HEK293 (cell line): ENCODE measurements around the gene MAP3K4.

Experiments used
- CTCF ChIA-PET: fragments of 350-600 bp; formaldehyde crosslinking; extraction: SDS; loops from one replicate; lab custom pipeline; 2021; ENCODE audit warnings: antibody characterized with exemption; lab: Yijun Ruan, JAX
- POLR2A ChIA-PET: fragments of 300-600 bp; formaldehyde crosslinking; extraction: SDS; loops from one replicate; lab custom pipeline; 2020; ENCODE audit warnings: antibody characterized with exemption, inconsistent platforms; lab: Yijun Ruan, JAX
- H3K27ac ChIP-seq: fragments of 200-500 bp; sonication (Bioruptor generic); 2 replicates; pipeline ENCODE4 v1.5.1; 2014; ENCODE audit warnings: low read depth, low read length, control low read depth, inconsistent platforms; ENCODE audit errors: extremely low read depth
- H3K36me3 ChIP-seq, 2 experiments: fragments of 200-500 bp in 1 of 2; sonication (Bioruptor generic) in 1 of 2; 1 replicate in 1 of 2; 2 replicates in 1 of 2; pipeline ENCODE4 v1.5.1; 2014 to 2017; ENCODE audit warnings: inconsistent platforms in 2 of 2, low read length in 2 of 2; ENCODE audit not compliant: control insufficient read depth in 2 of 2, insufficient read depth in 1 of 2
- H3K4me1 ChIP-seq: fragments of 200-500 bp; sonication (Bioruptor generic); 2 replicates; pipeline ENCODE4 v1.5.1; 2014; ENCODE audit warnings: mild to moderate bottlenecking, low read length, inconsistent platforms; ENCODE audit not compliant: control insufficient read depth, insufficient read depth
- H3K4me3 ChIP-seq: 2 replicates; pipeline ENCODE4 v1.5.1; 2011; ENCODE audit warnings: low read depth, mild to moderate bottlenecking, control low read depth, low read length, moderate library complexity
- H3K9me3 ChIP-seq: fragments of 200-500 bp; sonication (Bioruptor generic); 2 replicates; pipeline ENCODE4 v1.5.1; 2014; ENCODE audit warnings: low read depth, low read length, inconsistent platforms; ENCODE audit not compliant: control insufficient read depth, insufficient read depth
- FEZF1 ChIP-seq: fragments of 450-650 bp; formaldehyde crosslinking; IDR thresholded peaks from 2 replicates; pipeline ENCODE4 v1.5.1; 2016; ENCODE audit warnings: missing biosample characterization, missing genetic modification characterization
- GLIS2 ChIP-seq: fragments of 450-650 bp; formaldehyde crosslinking; IDR thresholded peaks from 2 replicates; pipeline ENCODE4 v1.5.1; 2016; ENCODE audit warnings: missing biosample characterization, missing genetic modification characterization
- TRIM28 ChIP-seq: IDR thresholded peaks from 2 replicates; pipeline ENCODE4 v1.6.1; 2011; ENCODE audit warnings: low read length, control low read depth, borderline replicate concordance
- ZBTB20 ChIP-seq: fragments of 450-650 bp; formaldehyde crosslinking; IDR thresholded peaks from 2 replicates; pipeline ENCODE4 v1.5.1; 2016; ENCODE audit warnings: missing biosample characterization, missing genetic modification characterization
- ZFP37 ChIP-seq: fragments of 450-650 bp; formaldehyde crosslinking; IDR thresholded peaks from 2 replicates; pipeline ENCODE4 v1.5.1; 2016; ENCODE audit warnings: missing biosample characterization, missing genetic modification characterization
- ZNF138 ChIP-seq: fragments of 450-650 bp; formaldehyde crosslinking; IDR thresholded peaks from 2 replicates; pipeline ENCODE4 v1.5.1; 2016; ENCODE audit warnings: missing biosample characterization, missing genetic modification characterization, borderline replicate concordance
- ZNF175 ChIP-seq: fragments of 450-650 bp; formaldehyde crosslinking; IDR thresholded peaks from 2 replicates; pipeline ENCODE4 v1.5.1; 2016; ENCODE audit warnings: missing biosample characterization, missing genetic modification characterization
- ZNF324 ChIP-seq: fragments of 450-650 bp; formaldehyde crosslinking; IDR thresholded peaks from 2 replicates; pipeline ENCODE4 v1.5.1; 2016; ENCODE audit warnings: missing biosample characterization, missing genetic modification characterization
- ZNF37A ChIP-seq: fragments of 450-650 bp; IDR thresholded peaks from 2 replicates; pipeline ENCODE4 v1.5.1; 2018; ENCODE audit warnings: missing biosample characterization, missing genetic modification characterization
- ZNF433 ChIP-seq: fragments of 450-650 bp; formaldehyde crosslinking; IDR thresholded peaks from 2 replicates; pipeline ENCODE4 v1.5.1; 2016; ENCODE audit warnings: missing biosample characterization, missing genetic modification characterization, low read depth
- ZNF621 ChIP-seq: fragments of 450-650 bp; formaldehyde crosslinking; IDR thresholded peaks from 2 replicates; pipeline ENCODE4 v1.5.1; 2017; ENCODE audit warnings: missing biosample characterization, missing genetic modification characterization
- TF ChIP-seq, protein P1 (sequence below): fragments of 450-650 bp; formaldehyde crosslinking; IDR thresholded peaks from 2 replicates; pipeline ENCODE4 v1.5.1; 2016; ENCODE audit warnings: missing biosample characterization, missing genetic modification characterization
- TF ChIP-seq, protein P2 (sequence below): sonication (generic); formaldehyde crosslinking; IDR thresholded peaks from 2 replicates; pipeline ENCODE4 v1.8.1; 2022; ENCODE audit warnings: mild to moderate bottlenecking, moderate library complexity, missing genetic modification reagents
- TF ChIP-seq, protein P3 (sequence below): fragments of 450-650 bp; formaldehyde crosslinking; IDR thresholded peaks from 2 replicates; pipeline ENCODE4 v1.5.1; 2016; ENCODE audit warnings: missing biosample characterization, missing genetic modification characterization, borderline replicate concordance
- TF ChIP-seq, protein P4 (sequence below): fragments of 450-650 bp; formaldehyde crosslinking; IDR thresholded peaks from 2 replicates; pipeline ENCODE4 v1.5.1; 2016; ENCODE audit warnings: missing biosample characterization, missing genetic modification characterization
- TF ChIP-seq, protein P5 (sequence below): fragments of 450-650 bp; formaldehyde crosslinking; IDR thresholded peaks from 2 replicates; pipeline ENCODE4 v1.5.1; 2017; ENCODE audit warnings: missing biosample characterization, missing genetic modification characterization

Gene MAP3K4

DNA sequence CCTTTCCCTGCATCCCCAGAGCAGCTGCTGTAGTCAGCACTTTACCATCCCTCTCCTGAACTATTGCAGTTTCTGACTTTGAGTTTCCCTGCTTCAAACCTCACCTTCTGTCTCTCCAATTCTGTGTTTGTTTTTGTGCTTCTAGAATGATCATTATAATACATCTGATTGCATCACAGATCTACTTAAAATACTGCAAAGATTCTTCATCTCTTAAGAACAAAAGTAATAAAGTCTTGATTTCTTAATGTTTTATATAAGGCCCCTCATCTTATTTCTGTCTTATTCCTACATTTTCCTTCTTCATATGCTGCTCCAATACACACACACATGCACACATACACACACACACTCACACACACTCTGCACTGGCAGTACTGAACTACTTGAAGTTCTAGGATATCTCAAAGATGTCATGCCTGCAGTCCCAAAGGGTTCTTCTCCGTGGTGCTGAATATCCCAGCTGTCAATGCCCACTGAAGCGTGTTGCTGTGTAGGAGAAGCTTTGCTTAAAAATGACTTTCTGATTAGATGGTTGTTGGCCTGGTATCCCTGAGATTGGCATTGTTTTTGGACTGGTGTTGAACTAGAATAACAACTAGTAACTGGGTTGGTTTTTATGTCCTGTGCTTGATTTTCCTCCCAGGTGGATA is 97.2 kb downstream of the MAP3K4 start:
- ChIA-PET POLR2A (no interaction called here), CTCF (interaction anchor here (1.9 kb wide), 1 partner anchor 283 kb away, joined by 6 read pairs; no protein-coding TSS in a partner anchor)
- Histone ChIP-seq H3K9me3 (no peaks in the 10 kb centered on the region), H3K27ac (no peak overlapping the region), H3K36me3 (peaks cover 22 to 81% of the 10 kb centered on the region in 2 experiments), H3K4me1 (no peaks in the 10 kb centered on the region), H3K4me3 (no peak overlapping the region)
- TF ChIP-seq ZBTB20 (tag by site-specific recombination): no peak
- TF ChIP-seq, protein P1, sequence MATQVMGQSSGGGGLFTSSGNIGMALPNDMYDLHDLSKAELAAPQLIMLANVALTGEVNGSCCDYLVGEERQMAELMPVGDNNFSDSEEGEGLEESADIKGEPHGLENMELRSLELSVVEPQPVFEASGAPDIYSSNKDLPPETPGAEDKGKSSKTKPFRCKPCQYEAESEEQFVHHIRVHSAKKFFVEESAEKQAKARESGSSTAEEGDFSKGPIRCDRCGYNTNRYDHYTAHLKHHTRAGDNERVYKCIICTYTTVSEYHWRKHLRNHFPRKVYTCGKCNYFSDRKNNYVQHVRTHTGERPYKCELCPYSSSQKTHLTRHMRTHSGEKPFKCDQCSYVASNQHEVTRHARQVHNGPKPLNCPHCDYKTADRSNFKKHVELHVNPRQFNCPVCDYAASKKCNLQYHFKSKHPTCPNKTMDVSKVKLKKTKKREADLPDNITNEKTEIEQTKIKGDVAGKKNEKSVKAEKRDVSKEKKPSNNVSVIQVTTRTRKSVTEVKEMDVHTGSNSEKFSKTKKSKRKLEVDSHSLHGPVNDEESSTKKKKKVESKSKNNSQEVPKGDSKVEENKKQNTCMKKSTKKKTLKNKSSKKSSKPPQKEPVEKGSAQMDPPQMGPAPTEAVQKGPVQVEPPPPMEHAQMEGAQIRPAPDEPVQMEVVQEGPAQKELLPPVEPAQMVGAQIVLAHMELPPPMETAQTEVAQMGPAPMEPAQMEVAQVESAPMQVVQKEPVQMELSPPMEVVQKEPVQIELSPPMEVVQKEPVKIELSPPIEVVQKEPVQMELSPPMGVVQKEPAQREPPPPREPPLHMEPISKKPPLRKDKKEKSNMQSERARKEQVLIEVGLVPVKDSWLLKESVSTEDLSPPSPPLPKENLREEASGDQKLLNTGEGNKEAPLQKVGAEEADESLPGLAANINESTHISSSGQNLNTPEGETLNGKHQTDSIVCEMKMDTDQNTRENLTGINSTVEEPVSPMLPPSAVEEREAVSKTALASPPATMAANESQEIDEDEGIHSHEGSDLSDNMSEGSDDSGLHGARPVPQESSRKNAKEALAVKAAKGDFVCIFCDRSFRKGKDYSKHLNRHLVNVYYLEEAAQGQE (tag by site-specific recombination): peak; percentile 91

DNA sequence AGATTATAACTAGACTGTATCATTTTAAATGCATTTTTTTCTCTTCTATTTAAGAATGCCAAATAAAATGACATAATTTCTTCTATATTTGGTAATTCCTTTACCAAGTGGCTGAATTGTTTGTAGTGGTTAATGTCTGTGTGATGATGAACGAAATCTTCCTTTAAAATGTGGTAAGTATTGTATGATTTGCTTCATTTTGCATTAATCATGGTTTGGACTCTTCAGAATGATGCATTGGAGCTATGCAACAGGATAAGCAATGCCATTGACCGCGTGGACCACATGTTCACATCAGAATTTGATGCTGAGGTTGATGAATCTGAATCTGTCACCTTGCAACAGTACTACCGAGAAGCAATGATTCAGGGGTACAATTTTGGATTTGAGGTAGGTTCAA is 99.6 kb downstream of the MAP3K4 start:
- no peaks in the 10 kb centered on the region for H3K4me1 ChIP-seq
- H3K27ac ChIP-seq: no peak overlapping the region
- peaks cover 12 to 75% of the 10 kb centered on the region in 2 experiments; a peak in 2 of 3 replicates for H3K36me3 ChIP-seq
- no peak for TF ChIP-seq ZNF324 (tag by site-specific recombination)
- TF ChIP-seq GLIS2 (tag by site-specific recombination): no peak
- no peak for TF ChIP-seq ZNF433
- no peak for TF ChIP-seq ZNF37A (tag by site-specific recombination)
- TF ChIP-seq, protein P2, sequence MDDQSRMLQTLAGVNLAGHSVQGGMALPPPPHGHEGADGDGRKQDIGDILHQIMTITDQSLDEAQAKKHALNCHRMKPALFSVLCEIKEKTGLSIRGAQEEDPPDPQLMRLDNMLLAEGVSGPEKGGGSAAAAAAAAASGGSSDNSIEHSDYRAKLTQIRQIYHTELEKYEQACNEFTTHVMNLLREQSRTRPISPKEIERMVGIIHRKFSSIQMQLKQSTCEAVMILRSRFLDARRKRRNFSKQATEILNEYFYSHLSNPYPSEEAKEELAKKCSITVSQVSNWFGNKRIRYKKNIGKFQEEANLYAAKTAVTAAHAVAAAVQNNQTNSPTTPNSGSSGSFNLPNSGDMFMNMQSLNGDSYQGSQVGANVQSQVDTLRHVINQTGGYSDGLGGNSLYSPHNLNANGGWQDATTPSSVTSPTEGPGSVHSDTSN (CRISPR knock-in tag): no peak
- TF ChIP-seq FEZF1: no peak
- ChIA-PET POLR2A (no interaction called here), CTCF (interaction anchor here (1.0 to 1.2 kb wide), 2 partner anchors 10 to 282 kb away, joined by 4 read pairs; no protein-coding TSS in a partner anchor)
- H3K9me3 ChIP-seq: no peaks in the 10 kb centered on the region
- H3K4me3 ChIP-seq: no peak overlapping the region

DNA sequence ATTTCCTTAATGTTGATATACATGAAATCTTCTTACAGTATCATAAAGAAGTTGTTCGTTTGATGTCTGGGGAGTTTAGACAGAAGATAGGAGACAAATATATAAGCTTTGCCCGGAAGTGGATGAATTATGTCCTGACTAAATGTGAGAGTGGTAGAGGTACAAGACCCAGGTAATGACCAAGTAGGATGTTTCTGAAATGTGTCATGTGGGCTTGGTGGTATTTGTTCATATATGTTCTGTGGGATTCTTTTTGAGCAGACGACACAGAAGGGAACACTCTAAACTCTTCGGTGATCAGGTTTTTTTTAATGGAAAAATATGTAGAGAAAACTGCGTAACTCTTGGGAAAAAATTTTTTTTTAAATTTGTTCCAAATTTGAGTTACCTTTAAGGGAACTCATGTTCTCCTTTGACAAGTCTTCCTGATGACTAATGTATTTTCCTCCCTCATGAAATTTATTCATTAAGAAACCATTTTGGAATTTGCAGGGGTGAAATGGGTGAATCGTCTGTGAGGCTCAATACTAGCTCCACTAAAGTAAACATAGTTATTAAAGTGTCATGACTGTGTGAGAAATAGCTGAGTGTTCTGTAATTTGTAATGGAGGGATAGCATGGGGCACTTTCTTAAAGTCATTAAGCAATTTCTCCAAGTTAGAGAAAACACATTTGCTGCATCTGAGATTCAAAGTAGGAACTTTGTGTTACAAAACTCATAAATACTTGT is 100.6 kb downstream of the MAP3K4 start:
- H3K4me3 ChIP-seq: no peak overlapping the region
- H3K4me1 ChIP-seq: no peaks in the 10 kb centered on the region
- H3K27ac ChIP-seq: no peak overlapping the region
- H3K9me3 ChIP-seq: no peaks in the 10 kb centered on the region
- CTCF ChIA-PET: interaction anchor here (0.7 to 1.2 kb wide), 2 partner anchors 9 to 571 kb away, joined by 3 to 4 read pairs; no protein-coding TSS in a partner anchor
- POLR2A ChIA-PET: no interaction called here
- peaks cover 12 to 72% of the 10 kb centered on the region in 2 experiments; a peak in 2 of 3 replicates for H3K36me3 ChIP-seq
- TF ChIP-seq GLIS2 (tag by site-specific recombination) (no peak), TRIM28 (no peak), ZNF175 (tag by site-specific recombination) (no peak), ZNF621 (tag by site-specific recombination) (no peak), ZFP37 (tag by site-specific recombination) (no peak), ZNF138 (tag by site-specific recombination) (no peak)
- TF ChIP-seq, protein P3, sequence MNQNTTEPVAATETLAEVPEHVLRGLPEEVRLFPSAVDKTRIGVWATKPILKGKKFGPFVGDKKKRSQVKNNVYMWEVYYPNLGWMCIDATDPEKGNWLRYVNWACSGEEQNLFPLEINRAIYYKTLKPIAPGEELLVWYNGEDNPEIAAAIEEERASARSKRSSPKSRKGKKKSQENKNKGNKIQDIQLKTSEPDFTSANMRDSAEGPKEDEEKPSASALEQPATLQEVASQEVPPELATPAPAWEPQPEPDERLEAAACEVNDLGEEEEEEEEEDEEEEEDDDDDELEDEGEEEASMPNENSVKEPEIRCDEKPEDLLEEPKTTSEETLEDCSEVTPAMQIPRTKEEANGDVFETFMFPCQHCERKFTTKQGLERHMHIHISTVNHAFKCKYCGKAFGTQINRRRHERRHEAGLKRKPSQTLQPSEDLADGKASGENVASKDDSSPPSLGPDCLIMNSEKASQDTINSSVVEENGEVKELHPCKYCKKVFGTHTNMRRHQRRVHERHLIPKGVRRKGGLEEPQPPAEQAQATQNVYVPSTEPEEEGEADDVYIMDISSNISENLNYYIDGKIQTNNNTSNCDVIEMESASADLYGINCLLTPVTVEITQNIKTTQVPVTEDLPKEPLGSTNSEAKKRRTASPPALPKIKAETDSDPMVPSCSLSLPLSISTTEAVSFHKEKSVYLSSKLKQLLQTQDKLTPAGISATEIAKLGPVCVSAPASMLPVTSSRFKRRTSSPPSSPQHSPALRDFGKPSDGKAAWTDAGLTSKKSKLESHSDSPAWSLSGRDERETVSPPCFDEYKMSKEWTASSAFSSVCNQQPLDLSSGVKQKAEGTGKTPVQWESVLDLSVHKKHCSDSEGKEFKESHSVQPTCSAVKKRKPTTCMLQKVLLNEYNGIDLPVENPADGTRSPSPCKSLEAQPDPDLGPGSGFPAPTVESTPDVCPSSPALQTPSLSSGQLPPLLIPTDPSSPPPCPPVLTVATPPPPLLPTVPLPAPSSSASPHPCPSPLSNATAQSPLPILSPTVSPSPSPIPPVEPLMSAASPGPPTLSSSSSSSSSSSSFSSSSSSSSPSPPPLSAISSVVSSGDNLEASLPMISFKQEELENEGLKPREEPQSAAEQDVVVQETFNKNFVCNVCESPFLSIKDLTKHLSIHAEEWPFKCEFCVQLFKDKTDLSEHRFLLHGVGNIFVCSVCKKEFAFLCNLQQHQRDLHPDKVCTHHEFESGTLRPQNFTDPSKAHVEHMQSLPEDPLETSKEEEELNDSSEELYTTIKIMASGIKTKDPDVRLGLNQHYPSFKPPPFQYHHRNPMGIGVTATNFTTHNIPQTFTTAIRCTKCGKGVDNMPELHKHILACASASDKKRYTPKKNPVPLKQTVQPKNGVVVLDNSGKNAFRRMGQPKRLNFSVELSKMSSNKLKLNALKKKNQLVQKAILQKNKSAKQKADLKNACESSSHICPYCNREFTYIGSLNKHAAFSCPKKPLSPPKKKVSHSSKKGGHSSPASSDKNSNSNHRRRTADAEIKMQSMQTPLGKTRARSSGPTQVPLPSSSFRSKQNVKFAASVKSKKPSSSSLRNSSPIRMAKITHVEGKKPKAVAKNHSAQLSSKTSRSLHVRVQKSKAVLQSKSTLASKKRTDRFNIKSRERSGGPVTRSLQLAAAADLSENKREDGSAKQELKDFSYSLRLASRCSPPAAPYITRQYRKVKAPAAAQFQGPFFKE (tag by site-specific recombination): no peak
- TF ChIP-seq, protein P4, sequence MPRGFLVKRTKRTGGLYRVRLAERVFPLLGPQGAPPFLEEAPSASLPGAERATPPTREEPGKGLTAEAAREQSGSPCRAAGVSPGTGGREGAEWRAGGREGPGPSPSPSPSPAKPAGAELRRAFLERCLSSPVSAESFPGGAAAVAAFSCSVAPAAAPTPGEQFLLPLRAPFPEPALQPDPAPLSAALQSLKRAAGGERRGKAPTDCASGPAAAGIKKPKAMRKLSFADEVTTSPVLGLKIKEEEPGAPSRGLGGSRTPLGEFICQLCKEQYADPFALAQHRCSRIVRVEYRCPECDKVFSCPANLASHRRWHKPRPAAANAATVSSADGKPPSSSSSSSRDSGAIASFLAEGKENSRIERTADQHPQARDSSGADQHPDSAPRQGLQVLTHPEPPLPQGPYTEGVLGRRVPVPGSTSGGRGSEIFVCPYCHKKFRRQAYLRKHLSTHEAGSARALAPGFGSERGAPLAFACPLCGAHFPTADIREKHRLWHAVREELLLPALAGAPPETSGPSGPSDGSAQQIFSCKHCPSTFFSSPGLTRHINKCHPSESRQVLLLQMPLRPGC (tag by site-specific recombination): no peak
- TF ChIP-seq, protein P5, sequence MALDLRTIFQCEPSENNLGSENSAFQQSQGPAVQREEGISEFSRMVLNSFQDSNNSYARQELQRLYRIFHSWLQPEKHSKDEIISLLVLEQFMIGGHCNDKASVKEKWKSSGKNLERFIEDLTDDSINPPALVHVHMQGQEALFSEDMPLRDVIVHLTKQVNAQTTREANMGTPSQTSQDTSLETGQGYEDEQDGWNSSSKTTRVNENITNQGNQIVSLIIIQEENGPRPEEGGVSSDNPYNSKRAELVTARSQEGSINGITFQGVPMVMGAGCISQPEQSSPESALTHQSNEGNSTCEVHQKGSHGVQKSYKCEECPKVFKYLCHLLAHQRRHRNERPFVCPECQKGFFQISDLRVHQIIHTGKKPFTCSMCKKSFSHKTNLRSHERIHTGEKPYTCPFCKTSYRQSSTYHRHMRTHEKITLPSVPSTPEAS (tag by site-specific recombination): no peak
